NCI-H446 treated with DMSO at 0.1 percent for 48 hours (cell line): ENCODE measurements around the gene MAD1L1.
"Not testable (repeated sequence)": the region's sequence is repeated elsewhere in the genome, so short reads cannot be mapped to it uniquely, and the experiment has no call there.

Source experiments
- DNase-seq: peaks from one replicate; lab custom pipeline; 2025; lab: John Stamatoyannopoulos, UW

The MAD1L1 gene

GRCh38 chr7:1987591-1988532, 244.9 kb downstream of the MAD1L1 start:
- no peak for DNase-seq

- no peak for DNase-seq
Observed at GRCh38 chr7:1987084-1987535, 245.6 kb downstream of the MAD1L1 start.

DNA sequence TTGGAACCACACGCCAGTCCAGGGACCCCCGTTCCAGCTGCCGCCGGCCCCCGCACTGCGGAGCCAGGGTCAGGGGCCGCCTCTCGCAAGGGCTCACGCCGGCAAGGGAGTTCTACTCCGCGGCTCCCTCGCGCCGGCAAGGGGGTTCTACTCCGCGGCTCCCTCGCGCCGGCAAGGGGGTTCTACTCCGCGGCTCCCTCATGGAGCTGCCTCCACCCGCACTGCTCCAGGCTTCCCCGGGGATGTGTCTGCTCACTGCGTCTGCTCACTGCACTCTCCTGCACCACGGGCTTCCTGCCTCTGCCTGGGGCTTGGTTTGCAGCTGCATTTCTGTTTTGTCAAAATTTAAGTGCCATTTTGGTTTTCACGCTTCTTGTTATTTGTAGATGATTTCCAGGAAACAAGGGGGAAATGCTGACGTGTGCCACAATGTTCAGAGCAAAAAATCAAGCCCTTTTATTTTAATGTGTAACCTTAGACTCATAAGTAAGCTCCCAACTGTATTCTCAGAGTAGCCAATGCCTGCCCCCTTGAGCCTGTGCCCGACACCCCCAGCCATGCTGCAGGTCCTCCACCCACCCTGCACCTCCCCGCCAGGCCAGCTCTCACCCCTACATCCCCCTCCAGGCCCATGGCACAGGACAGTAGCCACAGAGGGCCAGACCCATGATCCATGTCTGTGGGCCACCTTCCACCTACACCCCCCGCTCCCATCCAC, 246.2 kb downstream of the MAD1L1 start:
- no peak for DNase-seq

- no peak for DNase-seq
Observed at GRCh38 chr7:1985936-1986335, 246.8 kb downstream of the MAD1L1 start.

DNA sequence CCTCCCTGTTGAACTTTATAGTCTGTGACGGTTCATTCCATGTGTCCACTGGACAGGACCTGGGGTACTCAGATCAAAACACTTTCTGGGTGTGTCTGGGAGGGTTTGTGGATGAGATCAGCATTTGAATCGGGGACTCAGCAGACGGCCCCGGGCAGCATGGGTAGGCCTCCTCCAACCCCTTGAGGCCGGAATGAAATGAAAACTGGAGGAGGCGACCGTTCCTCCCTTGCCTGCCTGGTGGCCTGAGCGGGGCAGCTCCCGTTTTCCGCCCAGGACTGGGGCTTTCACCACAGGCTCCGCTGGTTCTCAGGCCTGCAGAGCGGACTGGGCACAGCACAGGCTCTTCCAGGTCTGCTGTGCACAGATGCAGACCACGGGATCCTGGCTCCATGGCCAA, 247.7 kb downstream of the MAD1L1 start:
- DNase-seq, result no peak

DNA sequence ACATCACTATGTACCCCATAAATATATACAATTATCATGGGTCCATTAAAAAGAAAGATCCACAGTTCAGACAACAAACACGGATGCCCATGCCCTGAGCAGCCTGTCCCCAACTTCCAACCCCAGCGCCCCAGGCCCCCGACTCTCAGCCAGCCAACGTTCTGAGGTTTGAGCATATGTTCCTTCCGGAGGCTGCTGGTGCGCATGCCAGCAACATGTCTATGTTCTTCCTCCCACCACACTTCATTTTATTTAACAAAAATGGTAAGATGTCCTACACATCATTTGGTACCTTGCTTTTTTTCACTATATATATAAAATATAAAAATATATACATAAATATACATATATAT, 250.9 kb downstream of the MAD1L1 start:
- no peak for DNase-seq

GRCh38 chr7:1981201-1981877, 251.4 kb downstream of the MAD1L1 start:
- no peak for DNase-seq

- DNase-seq, result no peak
Observed at GRCh38 chr7:1979591-1980560, 252.9 kb downstream of the MAD1L1 start.

- no peak for DNase-seq
Observed at GRCh38 chr7:1978656-1979590, 253.8 kb downstream of the MAD1L1 start.

- DNase-seq, result no peak
Observed at GRCh38 chr7:1977876-1978441, 254.8 kb downstream of the MAD1L1 start.

DNA sequence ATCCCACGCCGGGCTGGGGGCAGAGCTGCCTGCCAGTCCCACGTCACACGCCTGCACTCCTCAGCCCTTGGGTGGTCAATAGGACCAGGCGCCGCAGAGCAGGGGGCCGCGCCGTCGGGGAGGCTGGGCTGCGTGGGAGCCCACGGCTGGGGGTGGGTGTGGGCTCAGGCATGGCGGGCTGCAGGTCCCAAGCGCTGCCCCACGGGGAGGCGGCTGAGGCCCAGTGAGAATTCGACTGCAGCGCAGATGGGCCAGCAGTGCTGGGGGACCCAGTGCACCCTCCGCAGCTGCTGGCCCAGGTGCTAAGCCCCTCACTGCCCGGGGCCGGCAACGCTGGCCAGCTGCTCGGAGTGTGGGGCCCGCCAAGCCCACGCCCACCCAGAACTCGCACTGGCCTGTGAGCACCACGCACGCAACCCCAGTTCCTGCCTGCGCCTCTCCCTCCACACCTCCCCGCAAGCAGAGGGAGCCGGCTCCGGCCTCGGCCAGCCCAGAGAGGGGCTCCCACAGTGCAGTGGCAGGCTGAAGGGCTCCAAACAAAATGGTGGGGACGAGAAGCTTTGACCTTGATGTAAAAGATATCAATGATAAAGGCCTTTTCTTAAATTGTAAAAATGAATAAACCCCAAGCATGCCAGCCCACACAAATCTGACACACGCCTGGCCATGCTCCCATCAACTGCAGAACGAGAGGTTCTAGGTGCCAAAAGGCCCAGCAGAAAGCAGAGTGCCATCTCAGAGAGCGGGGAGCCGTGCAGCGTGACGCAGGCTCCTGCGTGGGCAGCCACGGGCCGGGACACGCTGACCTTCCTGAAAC, 255.5 kb downstream of the MAD1L1 start:
- DNase-seq, result no peak

DNA sequence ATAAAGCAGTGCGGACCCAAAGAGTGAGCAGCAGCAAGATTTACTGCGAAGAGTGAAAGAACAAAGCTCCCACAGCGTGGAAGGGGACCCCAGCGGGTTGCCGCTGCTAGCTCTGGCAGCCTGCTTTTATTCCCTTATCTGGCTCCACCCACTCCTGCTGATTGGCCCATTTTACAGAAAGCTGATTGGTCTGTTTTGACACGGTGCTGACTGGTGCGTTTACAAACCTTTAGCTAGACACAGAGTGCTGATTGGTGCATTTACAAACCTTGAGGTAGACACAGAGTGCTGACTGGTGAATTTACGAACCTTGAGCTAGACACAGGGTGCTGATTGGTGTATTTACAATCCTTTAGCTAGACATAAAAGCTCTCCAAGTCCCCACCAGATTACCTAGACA, 256.2 kb downstream of the MAD1L1 start:
- not testable (repeated sequence) for DNase-seq

- DNase-seq, result no peak
Observed at GRCh38 chr7:1975581-1975980, 257.2 kb downstream of the MAD1L1 start.

- DNase-seq, result no peak
Observed at GRCh38 chr7:1975179-1975578, 257.6 kb downstream of the MAD1L1 start.

DNA sequence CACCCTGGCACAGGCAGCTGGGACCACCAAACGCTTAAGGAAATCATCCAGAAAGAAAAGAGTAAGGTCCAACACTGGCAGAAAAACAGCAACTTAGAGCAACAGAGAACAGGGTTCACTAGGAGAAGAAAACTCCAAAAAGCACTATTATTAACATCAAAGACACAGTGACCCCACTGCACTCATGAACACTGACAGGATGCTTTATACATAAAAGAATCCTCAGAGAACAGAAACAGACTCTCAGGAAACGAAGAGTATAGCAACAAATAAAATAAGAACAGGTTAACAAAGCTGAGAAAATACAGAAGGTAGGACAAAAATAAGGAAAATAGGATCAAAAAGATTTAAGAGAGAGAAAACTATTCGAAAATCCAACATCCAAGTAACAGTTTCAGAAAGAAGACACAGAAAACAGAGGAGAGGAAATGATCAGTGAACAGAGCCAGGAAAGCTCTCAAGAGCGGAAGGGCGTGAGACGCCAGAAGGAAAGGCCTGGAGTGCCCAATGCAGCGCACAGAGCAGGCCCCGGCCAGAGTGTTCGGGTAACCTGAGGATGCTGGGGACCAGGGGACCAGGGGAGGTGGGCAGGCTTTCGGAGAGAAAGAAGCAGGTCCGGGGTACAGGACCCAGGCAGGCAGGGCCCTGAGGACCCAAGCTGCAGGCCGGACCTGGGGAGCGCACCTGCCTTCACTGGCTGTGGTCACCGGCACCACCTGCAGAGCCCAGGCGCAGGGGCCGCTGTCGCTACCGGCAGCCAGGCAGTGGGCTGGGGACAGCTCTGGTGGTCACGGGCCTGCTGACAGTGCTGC, 258.2 kb downstream of the MAD1L1 start:
- DNase-seq, result no peak

DNA sequence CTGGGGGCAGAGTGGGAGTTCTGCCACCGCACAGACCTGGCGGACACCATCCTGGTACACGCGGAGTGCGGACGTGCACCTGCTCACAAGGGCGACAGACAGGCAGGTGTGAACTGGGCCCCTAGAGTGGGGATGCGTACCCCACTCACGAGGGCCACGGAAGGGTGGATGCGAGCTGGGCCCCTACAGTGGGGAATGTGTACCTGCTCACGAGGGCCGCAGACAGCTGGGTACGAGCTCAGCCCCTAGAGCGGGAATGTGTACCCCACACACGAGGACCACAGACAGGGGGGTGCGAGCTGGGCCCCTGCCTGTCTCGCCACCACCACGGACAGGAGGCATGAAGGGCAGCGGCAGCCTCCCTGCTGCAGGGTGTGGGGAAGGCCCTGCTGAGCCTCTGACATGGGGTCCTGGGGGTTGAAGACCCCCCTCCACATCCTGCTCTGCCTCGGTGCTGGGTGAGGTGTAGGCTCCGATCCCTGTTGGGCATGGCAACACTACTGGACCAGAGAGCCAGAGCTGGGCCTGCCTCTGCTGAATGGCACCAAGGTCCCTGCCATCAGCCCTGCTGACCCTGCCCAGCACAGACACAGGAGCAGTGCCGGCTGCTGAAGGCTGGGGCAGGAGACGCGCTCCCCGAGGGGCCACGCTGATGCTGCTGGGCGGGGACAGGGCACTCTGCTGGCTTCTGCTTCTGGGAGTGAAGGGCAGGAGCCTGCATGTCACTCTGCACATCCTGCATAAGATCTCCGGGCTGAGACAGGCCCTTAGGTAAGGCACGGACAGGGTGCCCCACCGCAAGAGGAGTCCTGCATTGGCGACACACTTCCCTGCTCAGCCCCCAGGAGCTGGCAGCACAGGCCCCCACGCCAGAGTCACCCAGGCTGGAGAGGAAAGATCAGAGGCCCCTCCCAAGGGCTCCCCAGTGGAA, 259.2 kb downstream of the MAD1L1 start:
- DNase-seq, result no peak

DNA sequence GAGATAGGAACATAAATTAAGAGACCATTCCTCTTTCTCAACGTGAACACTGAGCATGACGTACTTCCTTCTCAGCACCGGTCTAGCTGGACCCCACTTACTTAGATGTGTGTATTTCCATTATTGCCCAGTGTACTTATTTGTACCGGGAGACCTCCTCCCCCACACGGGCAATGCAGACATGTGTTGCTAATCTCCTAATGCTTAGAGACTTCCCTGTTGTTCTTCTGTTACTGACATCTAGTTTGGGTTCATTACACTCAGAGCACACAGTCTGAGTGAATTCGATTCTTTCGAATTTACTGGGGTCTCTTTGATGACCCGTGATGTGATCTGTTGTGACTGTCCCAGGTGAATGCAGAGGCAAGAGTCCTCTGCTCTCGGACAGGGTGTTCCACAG, 260.0 kb downstream of the MAD1L1 start:
- no peak for DNase-seq
